HEK293T (cell line): ENCODE measurements around the gene PRCD.

ENCODE experiments used
- BHLHE40 ChIP-seq: fragments of 450-650 bp; IDR thresholded peaks from 2 replicates; pipeline ENCODE4 v1.6.1; 2016; ENCODE audit warnings: mild to moderate bottlenecking, moderate library complexity, borderline replicate concordance
- ELF4 ChIP-seq: fragments of 450-650 bp; IDR thresholded peaks from 2 replicates; pipeline ENCODE4 v1.6.1; 2017; ENCODE audit warnings: antibody characterized with exemption
- FOXA1 ChIP-seq: fragments of 450-650 bp; IDR thresholded peaks from 2 replicates; pipeline ENCODE4 v1.6.1; 2016; ENCODE audit warnings: mild to moderate bottlenecking
- FOXM1 ChIP-seq: fragments of 450-650 bp; IDR thresholded peaks from 2 replicates; pipeline ENCODE4 v1.6.1; 2017; ENCODE audit warnings: mild to moderate bottlenecking, borderline replicate concordance
- HDGF ChIP-seq: fragments of 450-650 bp; IDR thresholded peaks from 2 replicates; pipeline ENCODE4 v1.6.1; 2017; ENCODE audit warnings: antibody characterized with exemption, borderline replicate concordance
- LEF1 ChIP-seq: fragments of 450-650 bp; IDR thresholded peaks from 2 replicates; pipeline ENCODE4 v1.6.1; 2017; ENCODE audit warnings: mild to moderate bottlenecking, borderline replicate concordance
- SP1 ChIP-seq: fragments of 450-650 bp; IDR thresholded peaks from 2 replicates; pipeline ENCODE4 v1.6.1; 2017
- TARDBP ChIP-seq: fragments of 450-650 bp; IDR thresholded peaks from 2 replicates; pipeline ENCODE4 v1.6.1; 2016

DNA sequence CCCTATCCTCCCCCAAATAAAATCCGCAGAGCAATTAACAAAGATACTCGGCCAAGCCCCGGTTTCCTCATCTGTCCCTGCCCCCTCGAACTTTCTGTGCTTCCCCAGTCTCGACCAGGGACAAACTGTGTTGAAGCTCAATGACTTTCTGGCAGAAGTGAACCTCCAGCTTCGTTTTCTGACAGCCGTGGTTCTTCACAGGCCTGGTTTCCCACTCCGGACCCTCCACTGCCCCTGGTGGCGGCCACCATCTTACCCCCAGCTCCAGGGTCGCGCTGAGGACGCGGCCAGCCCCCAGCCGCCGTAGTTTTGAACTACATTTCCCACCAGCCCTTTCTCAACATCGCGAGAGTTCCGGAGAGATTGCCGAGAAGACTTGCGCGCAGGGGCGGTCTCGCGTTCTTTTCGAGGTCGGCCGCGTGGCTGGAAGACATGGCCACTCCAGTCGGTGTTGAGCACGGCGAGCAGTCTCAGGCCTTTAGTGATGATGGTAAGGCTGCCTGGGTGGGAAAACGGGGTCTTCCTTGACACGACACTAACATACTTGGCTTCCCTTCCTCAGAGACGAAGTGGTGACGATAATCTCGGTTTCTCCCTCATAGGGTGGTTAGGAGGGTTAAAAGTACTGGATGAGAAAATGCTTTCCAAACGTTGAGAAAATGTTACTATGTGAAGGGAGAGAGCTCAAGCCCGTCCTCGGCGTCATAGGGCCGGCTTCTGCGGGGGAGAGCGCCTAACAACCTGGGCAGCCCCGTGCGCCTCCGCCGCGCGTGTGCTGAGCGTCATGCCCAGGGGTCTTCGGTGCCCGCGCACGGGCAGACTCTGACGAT is 17.7 kb downstream of the PRCD start:
- TF ChIP-seq HDGF, result no peak
- no peak; the same call in 1 of the 2 replicates for TF ChIP-seq SP1
- TF ChIP-seq ELF4, result peak; percentile 89
- no peak for TF ChIP-seq FOXM1
- no peak for TF ChIP-seq BHLHE40
- TF ChIP-seq TARDBP, result no peak
- TF ChIP-seq FOXA1, result no peak
- no peak for TF ChIP-seq LEF1
